Upper lobe of left lung (tissue), 6 donors: ENCODE data around the gene ASCL1. TPM values are rescaled to one million over a fixed set of nuclear protein-coding genes. Genes with fewer than 3 reads are reported as not detected.

ENCODE experiments used
- ATAC-seq, 2 donors: fragments of 200-7000 bp; cut with Tn5 transposase; one replicate each; pipeline ENCODE4 v1.9.1; 2022; ENCODE audit warnings: mild to moderate bottlenecking in 2 of 2, moderate library complexity in 2 of 2; ENCODE audit not compliant: low FRiP score in 2 of 2
- DNase-seq, 2 donors: peaks; one replicate each; pipeline ENCODE4 v3.0.0-alpha.2; 2019 to 2020
- H3K27ac ChIP-seq, 4 donors: fragments of 200-600 bp; sonication (generic); one replicate each; pipeline ENCODE4 v1.5.1; 2016 to 2019
- H3K27me3 ChIP-seq, 4 donors: fragments of 200-600 bp; sonication (generic); one replicate each; pipeline ENCODE4 v1.5.1; 2017 to 2019
- H3K36me3 ChIP-seq, 4 donors: fragments of 200-600 bp; sonication (generic); one replicate each; pipeline ENCODE4 v1.5.1; 2016 to 2019
- H3K4me1 ChIP-seq, 4 donors: fragments of 200-600 bp; sonication (generic); one replicate each; pipeline ENCODE4 v1.5.1; 2018 to 2019
- H3K4me3 ChIP-seq, 4 donors: fragments of 200-600 bp; sonication (generic); one replicate each; pipeline ENCODE4 v1.5.1; 2017 to 2019; ENCODE audit warnings: mild to moderate bottlenecking in 2 of 4, moderate library complexity in 1 of 4
- H3K9me3 ChIP-seq, 4 donors: fragments of 200-600 bp; sonication (generic); one replicate each; pipeline ENCODE4 v1.5.1; 2018 to 2019
- CTCF ChIP-seq, 6 experiments: fragments of 450-650 bp in 4 of 6; fragments of 200-600 bp in 2 of 6; sonication (generic) in 2 of 6; IDR thresholded peaks; one replicate each; pipeline ENCODE4 v1.5.1; 2016 to 2019; ENCODE audit warnings: antibody characterized with exemption in 6 of 6
- EP300 ChIP-seq, 4 donors: sonication (generic); formaldehyde crosslinking; IDR thresholded peaks; one replicate each; pipeline ENCODE4 v1.5.1; 2017; ENCODE audit warnings: antibody characterized with exemption in 4 of 4, control low read depth in 2 of 4
- POLR2A ChIP-seq, 4 donors: fragments of 450-650 bp; IDR thresholded peaks; one replicate each; pipeline ENCODE4 v1.5.1; 2016 to 2017; ENCODE audit warnings: antibody characterized with exemption in 4 of 4, mild to moderate bottlenecking in 2 of 4
- POLR2AphosphoS5 ChIP-seq, 2 donors: sonication (generic); formaldehyde crosslinking; IDR thresholded peaks; one replicate each; pipeline ENCODE4 v1.5.1; 2017; ENCODE audit warnings: antibody characterized with exemption in 2 of 2
- WGBS, 2 donors: methylation state at CpG; one replicate each; pipeline ENCODE4 v1.1.5; 2017 to 2018; 5-methylcytosine and 5-hydroxymethylcytosine counted together
- total RNA-seq, 6 donors: library from RNA; depleted of rRNA in 4 of 6; stranded (reverse); fragments of >200 nt in 4 of 6; gene quantifications; one replicate each; pipeline versions ENCODE4 v1.1.0 to v1.2.1, GENCODE V29; 2016 to 2021
- donor health status: DM: no; HTN: no; CAD: no; lungs with moderate emphysema.
- donor health status: DM: no; HTN: yes; CAD: no; lungs with severe emphysema.

ASCL1 gene
- under 1 TPM in 3 of 6 donors, not detected in 3; 0.13 to 0.29 (median 0.15) TPM for total RNA-seq

DNA sequence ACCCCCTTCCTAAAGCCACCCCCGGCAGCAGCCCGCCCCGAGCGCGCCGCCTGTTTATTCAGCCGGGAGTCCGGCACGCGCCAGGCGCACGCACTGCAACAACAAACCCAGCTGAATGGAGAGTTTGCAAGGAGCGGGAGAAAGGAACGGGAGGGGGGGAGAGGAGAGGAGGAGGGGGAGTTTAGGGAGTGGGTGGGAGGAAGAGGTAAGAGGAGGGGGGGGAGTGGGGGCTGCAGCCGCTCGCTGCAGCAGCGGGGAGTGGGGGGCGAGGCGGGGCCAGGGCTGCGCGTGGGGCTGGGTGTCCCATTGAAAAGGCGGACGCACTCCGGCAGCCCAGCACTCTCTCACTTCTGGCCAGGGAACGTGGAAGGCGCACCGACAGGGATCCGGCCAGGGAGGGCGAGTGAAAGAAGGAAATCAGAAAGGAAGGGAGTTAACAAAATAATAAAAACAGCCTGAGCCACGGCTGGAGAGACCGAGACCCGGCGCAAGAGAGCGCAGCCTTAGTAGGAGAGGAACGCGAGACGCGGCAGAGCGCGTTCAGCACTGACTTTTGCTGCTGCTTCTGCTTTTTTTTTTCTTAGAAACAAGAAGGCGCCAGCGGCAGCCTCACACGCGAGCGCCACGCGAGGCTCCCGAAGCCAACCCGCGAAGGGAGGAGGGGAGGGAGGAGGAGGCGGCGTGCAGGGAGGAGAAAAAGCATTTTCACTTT, at the start of gene ASCL1:
ASCL1 (plus strand) TSS at position 336 of the 712 bp plus-strand sequence. CDS start 571 bp downstream, outside the sequence.
- no peaks in the 10 kb centered on the region for H3K36me3 ChIP-seq
- peak within 1 kb of the TSS in 3 of 4 donors; percentile 32 to 43 (median 39) for H3K4me3 ChIP-seq
- ATAC-seq (peak in 1 of 2 donors; percentile 41), DNase-seq (peak in 1 of 2 donors; percentile 70)
- H3K27ac ChIP-seq = no peak within 1 kb of the TSS
- 1% methylated on average over 51 to 52 of the region's 52 CpGs for WGBS, 2 donors
- H3K27me3 ChIP-seq = peaks cover 0 to 39% (median 16%) of the 10 kb centered on the region in 4 donors
- peaks cover 15 to 29% (median 24%) of the 10 kb centered on the region in 4 donors for H3K4me1 ChIP-seq
- H3K9me3 ChIP-seq = no peaks in the 10 kb centered on the region
- TF ChIP-seq POLR2A (IDR thresholded peaks at IDR 0.05) (no peak), EP300 (IDR thresholded peaks at IDR 0.05) (no peak), POLR2AphosphoS5 (IDR thresholded peaks at IDR 0.05) (no peak), CTCF (IDR thresholded peaks at IDR 0.05) (no peak)

DNA sequence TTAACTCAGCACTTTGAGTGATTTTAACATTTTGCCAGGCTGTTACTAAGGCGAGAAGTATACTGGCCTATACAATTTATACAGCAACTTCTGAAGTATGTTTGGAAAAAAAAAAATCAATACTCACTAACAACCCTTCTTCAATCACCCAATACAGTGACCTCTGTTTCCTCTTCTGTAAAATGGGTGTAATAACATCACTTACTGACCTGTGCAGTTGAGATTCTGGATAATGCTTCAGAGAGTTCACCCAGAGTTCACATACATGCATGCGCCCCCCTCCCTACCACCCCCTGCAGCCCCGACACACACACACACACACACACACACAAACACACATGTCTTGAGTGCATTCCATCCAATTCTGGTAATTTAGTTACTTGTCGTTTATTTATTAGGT, 49.6 kb upstream of the ASCL1 start:
- Histone ChIP-seq H3K9me3 (no peaks in the 10 kb centered on the region), H3K36me3 (no peaks in the 10 kb centered on the region), H3K27me3 (no peaks in the 10 kb centered on the region), H3K4me1 (no peaks in the 10 kb centered on the region), H3K4me3 (no peak overlapping the region), H3K27ac (no peak overlapping the region)
- 79 to 86% methylated on average over 3 to 4 of the region's 4 CpGs for WGBS, 2 donors
- no peak for ATAC-seq
- DNase-seq = no peak
- TF ChIP-seq POLR2A (IDR thresholded peaks at IDR 0.05) (no peak), EP300 (IDR thresholded peaks at IDR 0.05) (no peak), CTCF (IDR thresholded peaks at IDR 0.05) (no peak), POLR2AphosphoS5 (IDR thresholded peaks at IDR 0.05) (no peak)

GRCh38 chr12:102910137-102910536, 47.3 kb upstream of the ASCL1 start:
- Histone ChIP-seq H3K27ac (no peak overlapping the region), H3K36me3 (no peaks in the 10 kb centered on the region), H3K9me3 (no peaks in the 10 kb centered on the region), H3K27me3 (no peaks in the 10 kb centered on the region), H3K4me3 (no peak overlapping the region), H3K4me1 (no peaks in the 10 kb centered on the region)
- DNase-seq = no peak
- ATAC-seq = no peak
- 91% methylated on average over 7 of the region's 7 CpGs for WGBS, 2 donors
- TF ChIP-seq CTCF (IDR thresholded peaks at IDR 0.05) = no peak
- TF ChIP-seq POLR2AphosphoS5 (IDR thresholded peaks at IDR 0.05) = no peak

- 74 to 80% methylated on average over 4 of the region's 4 CpGs for WGBS, 2 donors
- Histone ChIP-seq H3K36me3 (no peaks in the 10 kb centered on the region), H3K27ac (no peak overlapping the region), H3K27me3 (no peaks in the 10 kb centered on the region), H3K4me1 (no peaks in the 10 kb centered on the region), H3K9me3 (no peaks in the 10 kb centered on the region), H3K4me3 (no peak overlapping the region)
- DNase-seq (no peak), ATAC-seq (no peak)
- no peak for TF ChIP-seq EP300 (IDR thresholded peaks at IDR 0.05)
- no peak for TF ChIP-seq POLR2A (IDR thresholded peaks at IDR 0.05)
- TF ChIP-seq POLR2AphosphoS5 (IDR thresholded peaks at IDR 0.05) = no peak
- no peak for TF ChIP-seq CTCF (IDR thresholded peaks at IDR 0.05)
Measured at GRCh38 chr12:102910792-102911191, 46.7 kb upstream of the ASCL1 start.

DNA sequence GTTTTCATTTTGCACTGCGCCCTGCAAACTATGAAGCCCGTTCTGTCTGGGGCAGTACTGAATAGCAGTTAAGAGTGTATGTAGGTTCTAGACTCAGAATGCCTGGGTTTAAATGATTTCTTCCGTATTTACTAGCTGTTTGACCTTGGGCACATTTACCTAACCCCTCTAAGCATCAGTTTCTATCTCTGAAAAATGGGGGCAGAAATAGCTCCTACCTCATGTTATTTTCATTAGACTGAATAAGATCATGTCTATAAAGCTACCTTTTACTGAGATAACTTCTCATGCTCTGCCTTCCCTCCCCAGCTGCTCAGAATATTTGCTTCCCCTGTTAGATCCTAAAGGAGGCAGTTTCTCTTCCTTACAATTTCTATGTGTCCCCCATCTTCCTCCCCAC, 46.2 kb upstream of the ASCL1 start:
- 74 to 79% methylated on average over 3 of the region's 3 CpGs for WGBS, 2 donors
- no peak overlapping the region for H3K4me3 ChIP-seq
- no peak for DNase-seq

More for the DNA sequence above, 46.2 kb upstream of the ASCL1 start:
- Histone ChIP-seq H3K4me1 (no peaks in the 10 kb centered on the region), H3K36me3 (no peaks in the 10 kb centered on the region), H3K27ac (no peak overlapping the region), H3K27me3 (no peaks in the 10 kb centered on the region), H3K9me3 (no peaks in the 10 kb centered on the region)
- TF ChIP-seq POLR2AphosphoS5 (IDR thresholded peaks at IDR 0.05) (no peak), CTCF (IDR thresholded peaks at IDR 0.05) (no peak), POLR2A (IDR thresholded peaks at IDR 0.05) (no peak), EP300 (IDR thresholded peaks at IDR 0.05) (no peak)
- ATAC-seq = no peak
